ENCODE results near the gene INTS6. TPM values are rescaled to one million over a fixed set of nuclear protein-coding genes. Genes with fewer than 3 reads are reported as not detected.

Gene INTS6
- total RNA-seq, 1 experiment from 2014 or later: 27.2 TPM

DNA sequence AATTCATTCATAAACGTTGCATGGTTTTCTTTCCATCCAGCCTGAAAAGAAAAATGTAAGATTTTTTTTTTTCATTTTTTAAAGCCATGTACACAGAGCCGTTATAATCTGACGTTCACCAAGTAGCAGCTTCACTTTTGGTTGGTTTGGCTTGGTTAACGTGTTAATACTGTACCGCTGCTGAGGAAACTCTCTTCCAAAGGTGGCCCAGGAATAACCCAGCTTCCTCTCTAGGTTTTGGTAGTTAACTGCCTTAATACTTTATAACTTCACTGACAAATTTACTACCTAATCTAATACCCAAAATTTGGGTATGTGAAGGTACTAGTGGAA, 1.7 kb downstream of the INTS6 start:
- no peak for ATAC-seq
- POLR2A ChIA-PET: no interaction called here
- H3K27me3 Mint-ChIP-seq (ENCODE audit: low read depth): no peaks in the 10 kb centered on the region; the same call in 1 of the 2 replicates

DNA sequence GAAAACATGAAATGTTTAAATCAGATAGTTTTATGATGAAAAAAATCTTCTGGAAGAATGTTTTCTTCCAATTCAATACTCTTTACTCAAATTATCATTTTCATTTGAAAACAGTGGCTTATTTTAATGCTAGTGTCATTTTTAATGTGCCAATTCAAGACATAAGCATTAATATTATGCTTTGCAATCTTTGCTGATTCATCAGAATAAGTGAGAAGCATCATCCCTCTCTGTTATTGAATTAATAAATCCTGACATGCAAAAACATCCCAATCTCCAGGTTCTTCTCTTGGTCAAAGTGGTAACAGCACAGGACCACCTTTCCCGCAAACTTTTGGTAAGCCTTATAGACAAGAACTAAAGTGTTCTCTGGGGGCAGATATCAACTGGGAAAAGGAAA, 3.8 kb downstream of the INTS6 start:
- no peak for TF ChIP-seq NFYB (CRISPR knock-in tag; conservative IDR thresholded peaks at IDR 0.05; ENCODE audit: low read depth)
- no peak for TF ChIP-seq NFATC4 (CRISPR knock-in tag; IDR thresholded peaks at IDR 0.05)
- TF ChIP-seq MYBL2 (CRISPR knock-in tag; IDR thresholded peaks at IDR 0.05): no peak
- TF ChIP-seq, protein P1, sequence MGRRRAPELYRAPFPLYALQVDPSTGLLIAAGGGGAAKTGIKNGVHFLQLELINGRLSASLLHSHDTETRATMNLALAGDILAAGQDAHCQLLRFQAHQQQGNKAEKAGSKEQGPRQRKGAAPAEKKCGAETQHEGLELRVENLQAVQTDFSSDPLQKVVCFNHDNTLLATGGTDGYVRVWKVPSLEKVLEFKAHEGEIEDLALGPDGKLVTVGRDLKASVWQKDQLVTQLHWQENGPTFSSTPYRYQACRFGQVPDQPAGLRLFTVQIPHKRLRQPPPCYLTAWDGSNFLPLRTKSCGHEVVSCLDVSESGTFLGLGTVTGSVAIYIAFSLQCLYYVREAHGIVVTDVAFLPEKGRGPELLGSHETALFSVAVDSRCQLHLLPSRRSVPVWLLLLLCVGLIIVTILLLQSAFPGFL (CRISPR knock-in tag; IDR thresholded peaks at IDR 0.05; ENCODE audit: borderline replicate concordance): no peak
- TF ChIP-seq CREM (CRISPR knock-in tag; IDR thresholded peaks at IDR 0.05): no peak
- TF ChIP-seq ETV6 (CRISPR knock-in tag; IDR thresholded peaks at IDR 0.05): no peak
- TF ChIP-seq ELF4 (CRISPR knock-in tag; IDR thresholded peaks at IDR 0.05; ENCODE audit: low read depth): no peak
- TF ChIP-seq PRRX2 (CRISPR knock-in tag; IDR thresholded peaks at IDR 0.05): no peak
- no peak for TF ChIP-seq CBFB (CRISPR knock-in tag; IDR thresholded peaks at IDR 0.05; ENCODE audit: low read depth)
- TF ChIP-seq, protein P2, sequence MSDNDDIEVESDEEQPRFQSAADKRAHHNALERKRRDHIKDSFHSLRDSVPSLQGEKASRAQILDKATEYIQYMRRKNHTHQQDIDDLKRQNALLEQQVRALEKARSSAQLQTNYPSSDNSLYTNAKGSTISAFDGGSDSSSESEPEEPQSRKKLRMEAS (CRISPR knock-in tag; IDR thresholded peaks at IDR 0.05): no peak
- TF ChIP-seq, protein P3, sequence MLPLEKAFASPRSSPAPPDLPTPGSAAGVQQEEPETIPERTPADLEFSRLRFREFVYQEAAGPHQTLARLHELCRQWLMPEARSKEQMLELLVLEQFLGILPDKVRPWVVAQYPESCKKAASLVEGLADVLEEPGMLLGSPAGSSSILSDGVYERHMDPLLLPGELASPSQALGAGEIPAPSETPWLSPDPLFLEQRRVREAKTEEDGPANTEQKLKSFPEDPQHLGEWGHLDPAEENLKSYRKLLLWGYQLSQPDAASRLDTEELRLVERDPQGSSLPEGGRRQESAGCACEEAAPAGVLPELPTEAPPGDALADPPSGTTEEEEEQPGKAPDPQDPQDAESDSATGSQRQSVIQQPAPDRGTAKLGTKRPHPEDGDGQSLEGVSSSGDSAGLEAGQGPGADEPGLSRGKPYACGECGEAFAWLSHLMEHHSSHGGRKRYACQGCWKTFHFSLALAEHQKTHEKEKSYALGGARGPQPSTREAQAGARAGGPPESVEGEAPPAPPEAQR (CRISPR knock-in tag; IDR thresholded peaks at IDR 0.05): no peak
- no peak for TF ChIP-seq SMAD4 (CRISPR knock-in tag; IDR thresholded peaks at IDR 0.05)
- ChIA-PET POLR2A (no interaction called here), CTCF (no interaction called here)
- no peaks in the 10 kb centered on the region for H3K9me3 Mint-ChIP-seq
- no peak overlapping the region for H3K27ac Mint-ChIP-seq
- H3K4me3 Mint-ChIP-seq: no peak overlapping the region
- ATAC-seq (no peak), DNase-seq (ENCODE audit: low spot score) (no peak)
- H3K4me1 Mint-ChIP-seq: peaks cover 30% of the 10 kb centered on the region
- H3K36me3 Mint-ChIP-seq: peaks cover 34% of the 10 kb centered on the region
- no peaks in the 10 kb centered on the region for H3K27me3 Mint-ChIP-seq (ENCODE audit: low read depth)

More for the DNA sequence above, 1.7 kb downstream of the INTS6 start:
- TF ChIP-seq HMGA2 (CRISPR knock-in tag; IDR thresholded peaks at IDR 0.05) (0 out of 2 replicates have a peak, but pooled peaks have one; percentile 5), SOX15 (CRISPR knock-in tag; IDR thresholded peaks at IDR 0.05) (no peak), NFATC4 (CRISPR knock-in tag; IDR thresholded peaks at IDR 0.05) (no peak), CREM (CRISPR knock-in tag; IDR thresholded peaks at IDR 0.05) (no peak), NR3C1 (CRISPR knock-in tag; conservative IDR thresholded peaks at IDR 0.05; ENCODE audit: low read depth) (no peak)
- CTCF ChIA-PET: interaction anchor here (0.6 kb wide), 1 partner anchor 316 kb away, joined by 3 read pairs; no protein-coding TSS in a partner anchor
- H3K9me3 Mint-ChIP-seq: peaks cover 12% of the 10 kb centered on the region
- no peak for DNase-seq (ENCODE audit: low spot score)
- H3K27ac Mint-ChIP-seq: no peak overlapping the region
- peak overlapping the region; percentile 78 for H3K4me3 Mint-ChIP-seq
- H3K36me3 Mint-ChIP-seq: peaks cover 50% of the 10 kb centered on the region
- peaks cover 31% of the 10 kb centered on the region for H3K4me1 Mint-ChIP-seq

DNA sequence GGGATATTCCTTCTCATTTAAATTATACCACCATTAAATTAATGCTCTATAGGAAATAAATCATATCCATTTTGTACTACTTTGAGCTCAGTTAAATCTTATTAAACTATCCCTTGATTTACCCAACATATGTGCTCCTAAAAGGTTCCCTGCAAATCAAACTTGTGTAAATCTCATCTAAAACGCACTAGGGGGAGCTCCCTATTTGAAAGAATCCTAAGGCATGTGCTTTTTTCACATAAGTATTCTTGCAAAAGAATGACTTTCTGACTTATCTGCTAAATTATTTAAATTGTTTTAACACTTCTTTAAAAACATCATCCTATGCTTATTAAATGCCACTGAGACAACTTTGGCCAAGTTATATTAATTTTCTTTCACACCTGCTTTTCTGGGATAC, 7.9 kb downstream of the INTS6 start:
- Mint-ChIP-seq H3K9me3 (no peaks in the 10 kb centered on the region), H3K36me3 (peaks cover 22% of the 10 kb centered on the region), H3K4me3 (no peak overlapping the region), H3K27ac (no peak overlapping the region), H3K27me3 (ENCODE audit: low read depth) (no peaks in the 10 kb centered on the region), H3K4me1 (peaks cover 16% of the 10 kb centered on the region)
- no peak for ATAC-seq
- ChIA-PET POLR2A (interaction anchor here (0.6 to 0.8 kb wide), 2 partner anchors 17 to 353 kb away, joined by 3 to 6 read pairs; no protein-coding TSS in a partner anchor), CTCF (interaction anchor here (0.6 to 2.0 kb wide), 6 partner anchors 9 to 352 kb away, joined by 3 to 10 read pairs (median 6); partner anchors contain the start of gene INTS6)
- DNase-seq (ENCODE audit: low spot score): no peak
- TF ChIP-seq, protein P4, sequence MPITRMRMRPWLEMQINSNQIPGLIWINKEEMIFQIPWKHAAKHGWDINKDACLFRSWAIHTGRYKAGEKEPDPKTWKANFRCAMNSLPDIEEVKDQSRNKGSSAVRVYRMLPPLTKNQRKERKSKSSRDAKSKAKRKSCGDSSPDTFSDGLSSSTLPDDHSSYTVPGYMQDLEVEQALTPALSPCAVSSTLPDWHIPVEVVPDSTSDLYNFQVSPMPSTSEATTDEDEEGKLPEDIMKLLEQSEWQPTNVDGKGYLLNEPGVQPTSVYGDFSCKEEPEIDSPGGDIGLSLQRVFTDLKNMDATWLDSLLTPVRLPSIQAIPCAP (CRISPR knock-in tag; IDR thresholded peaks at IDR 0.05): no peak
- TF ChIP-seq NR3C1 (CRISPR knock-in tag; conservative IDR thresholded peaks at IDR 0.05; ENCODE audit: low read depth): no peak
- TF ChIP-seq FOXK1 (CRISPR knock-in tag; IDR thresholded peaks at IDR 0.05): no peak

DNA sequence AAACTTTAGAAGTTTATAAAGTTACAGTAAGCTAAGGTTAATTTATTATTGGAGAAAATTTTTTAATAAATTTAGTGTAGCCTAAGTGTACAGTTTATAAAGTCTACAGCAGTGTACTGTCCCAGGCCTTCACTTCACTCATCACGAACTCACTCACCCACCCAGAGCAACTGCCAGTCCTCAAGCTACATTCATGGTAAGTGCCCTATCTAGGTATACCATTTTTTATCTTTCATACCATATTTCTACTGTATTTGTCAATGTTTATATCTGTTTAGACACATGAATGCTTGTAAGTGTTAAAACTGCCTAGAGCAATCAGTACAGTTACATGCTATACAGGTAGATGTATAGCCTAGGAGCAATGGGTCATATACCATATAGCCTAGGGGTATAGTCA, 12.5 kb downstream of the INTS6 start:
- no peaks in the 10 kb centered on the region for H3K27me3 Mint-ChIP-seq (ENCODE audit: low read depth)
- no peak overlapping the region for H3K4me3 Mint-ChIP-seq
- ChIA-PET CTCF (interaction anchor here (1.0 to 1.9 kb wide), 3 partner anchors 154 to 357 kb away, joined by 4 to 7 read pairs (median 4); no protein-coding TSS in a partner anchor), POLR2A (no interaction called here)
- H3K9me3 Mint-ChIP-seq: no peaks in the 10 kb centered on the region
- no peak overlapping the region for H3K27ac Mint-ChIP-seq
- DNase-seq (ENCODE audit: low spot score) (no peak), ATAC-seq (no peak)
- H3K36me3 Mint-ChIP-seq: no peaks in the 10 kb centered on the region
- peaks cover 8% of the 10 kb centered on the region; the same call in 1 of the 2 replicates for H3K4me1 Mint-ChIP-seq
- TF ChIP-seq, protein P1 (CRISPR knock-in tag; IDR thresholded peaks at IDR 0.05; ENCODE audit: borderline replicate concordance): no peak
- TF ChIP-seq, protein P5, sequence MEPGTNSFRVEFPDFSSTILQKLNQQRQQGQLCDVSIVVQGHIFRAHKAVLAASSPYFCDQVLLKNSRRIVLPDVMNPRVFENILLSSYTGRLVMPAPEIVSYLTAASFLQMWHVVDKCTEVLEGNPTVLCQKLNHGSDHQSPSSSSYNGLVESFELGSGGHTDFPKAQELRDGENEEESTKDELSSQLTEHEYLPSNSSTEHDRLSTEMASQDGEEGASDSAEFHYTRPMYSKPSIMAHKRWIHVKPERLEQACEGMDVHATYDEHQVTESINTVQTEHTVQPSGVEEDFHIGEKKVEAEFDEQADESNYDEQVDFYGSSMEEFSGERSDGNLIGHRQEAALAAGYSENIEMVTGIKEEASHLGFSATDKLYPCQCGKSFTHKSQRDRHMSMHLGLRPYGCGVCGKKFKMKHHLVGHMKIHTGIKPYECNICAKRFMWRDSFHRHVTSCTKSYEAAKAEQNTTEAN (CRISPR knock-in tag; IDR thresholded peaks at IDR 0.05): no peak
- TF ChIP-seq, protein P4 (CRISPR knock-in tag; IDR thresholded peaks at IDR 0.05): no peak
- TF ChIP-seq ZNF317 (CRISPR knock-in tag; IDR thresholded peaks at IDR 0.05; ENCODE audit: borderline replicate concordance, low read depth) (no peak), JAZF1 (CRISPR knock-in tag; IDR thresholded peaks at IDR 0.05) (no peak), ZNF138 (CRISPR knock-in tag; conservative IDR thresholded peaks at IDR 0.05) (no peak), ATF1 (CRISPR knock-in tag; IDR thresholded peaks at IDR 0.05) (no peak)
